OCI-LY1 (cell line): Measurements from ENCODE around the gene WNT9A.

ENCODE experiments used
- EZH2 ChIP-seq: fragments of 200-600 bp; sonication (generic), shearing (Covaris generic); IDR thresholded peaks from 2 replicates; pipeline ENCODE4 v1.8.0; 2017; ENCODE audit warnings: borderline replicate concordance, mixed run types, mild to moderate bottlenecking, antibody characterized with exemption, low read length, moderate library complexity, mixed read lengths
- TF ChIP-seq, protein P1 (sequence below): fragments of 200-600 bp; sonication (generic), shearing (Covaris generic); IDR thresholded peaks from 2 replicates; pipeline ENCODE4 v1.5.1; 2017; ENCODE audit warnings: mild to moderate bottlenecking, antibody characterized with exemption, low read length, moderate library complexity, mixed read lengths

DNA sequence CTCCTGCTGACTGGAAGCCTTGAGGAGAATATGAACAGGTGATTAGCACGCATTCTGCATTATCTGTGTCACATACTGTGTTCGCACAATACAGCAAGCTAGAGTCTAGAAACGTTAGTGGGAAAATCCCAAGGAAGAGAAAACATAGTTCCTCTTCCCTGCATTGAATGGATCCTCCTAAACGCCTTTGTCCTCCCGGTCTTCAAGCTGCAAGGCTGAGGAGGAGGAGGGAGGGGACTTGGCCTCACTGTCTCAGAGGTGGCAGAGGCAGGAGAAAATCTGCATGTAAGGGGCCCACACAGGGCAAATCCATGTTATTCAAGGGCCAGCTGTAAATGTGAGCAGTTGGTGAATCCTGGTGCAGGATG, 34.4 kb downstream of the WNT9A start:
- TF ChIP-seq, protein P1, sequence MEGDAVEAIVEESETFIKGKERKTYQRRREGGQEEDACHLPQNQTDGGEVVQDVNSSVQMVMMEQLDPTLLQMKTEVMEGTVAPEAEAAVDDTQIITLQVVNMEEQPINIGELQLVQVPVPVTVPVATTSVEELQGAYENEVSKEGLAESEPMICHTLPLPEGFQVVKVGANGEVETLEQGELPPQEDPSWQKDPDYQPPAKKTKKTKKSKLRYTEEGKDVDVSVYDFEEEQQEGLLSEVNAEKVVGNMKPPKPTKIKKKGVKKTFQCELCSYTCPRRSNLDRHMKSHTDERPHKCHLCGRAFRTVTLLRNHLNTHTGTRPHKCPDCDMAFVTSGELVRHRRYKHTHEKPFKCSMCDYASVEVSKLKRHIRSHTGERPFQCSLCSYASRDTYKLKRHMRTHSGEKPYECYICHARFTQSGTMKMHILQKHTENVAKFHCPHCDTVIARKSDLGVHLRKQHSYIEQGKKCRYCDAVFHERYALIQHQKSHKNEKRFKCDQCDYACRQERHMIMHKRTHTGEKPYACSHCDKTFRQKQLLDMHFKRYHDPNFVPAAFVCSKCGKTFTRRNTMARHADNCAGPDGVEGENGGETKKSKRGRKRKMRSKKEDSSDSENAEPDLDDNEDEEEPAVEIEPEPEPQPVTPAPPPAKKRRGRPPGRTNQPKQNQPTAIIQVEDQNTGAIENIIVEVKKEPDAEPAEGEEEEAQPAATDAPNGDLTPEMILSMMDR: no peak
- TF ChIP-seq EZH2: no peak
